WTC11 (cell line): ENCODE measurements around the gene USP8.

ENCODE experiments used
- CTCF ChIP-seq: fragments of 200-600 bp; IDR thresholded peaks from 2 replicates; pipeline ENCODE4 v1.8.0; 2022; ENCODE audit warnings: antibody characterized with exemption
- ETV6 ChIP-seq: sonication (generic); formaldehyde crosslinking; IDR thresholded peaks from 2 replicates; pipeline ENCODE4 v1.8.1; 2022; ENCODE audit warnings: mild to moderate bottlenecking, missing genetic modification reagents
- NR2C2 ChIP-seq: sonication (generic); formaldehyde crosslinking; IDR thresholded peaks from 2 replicates; pipeline ENCODE4 v1.8.0; 2022; ENCODE audit warnings: mild to moderate bottlenecking, missing genetic modification reagents
- PREB ChIP-seq: sonication (generic); formaldehyde crosslinking; IDR thresholded peaks from 2 replicates; pipeline ENCODE4 v1.8.1; 2022; ENCODE audit warnings: mild to moderate bottlenecking, missing genetic modification reagents, moderate library complexity, borderline replicate concordance
- TEAD4 ChIP-seq: sonication (generic); formaldehyde crosslinking; IDR thresholded peaks from 2 replicates; pipeline ENCODE4 v1.8.0; 2022; ENCODE audit warnings: mild to moderate bottlenecking, missing genetic modification reagents
- TP53 ChIP-seq: sonication (generic); formaldehyde crosslinking; IDR thresholded peaks from 2 replicates; pipeline ENCODE4 v1.8.1; 2023; ENCODE audit warnings: mild to moderate bottlenecking, missing genetic modification reagents
- ZNF121 ChIP-seq: sonication (generic); formaldehyde crosslinking; IDR thresholded peaks from 2 replicates; pipeline ENCODE4 v1.8.0; 2023; ENCODE audit warnings: missing genetic modification reagents
- ZNF138 ChIP-seq: sonication (generic); formaldehyde crosslinking; conservative IDR thresholded peaks from 2 replicates; pipeline ENCODE4 v1.8.1; 2022; ENCODE audit warnings: mild to moderate bottlenecking, moderate library complexity, missing genetic modification reagents
- TF ChIP-seq, protein P1 (sequence below): sonication (generic); formaldehyde crosslinking; IDR thresholded peaks from 2 replicates; pipeline ENCODE4 v1.8.0; 2022; ENCODE audit warnings: missing genetic modification reagents

DNA sequence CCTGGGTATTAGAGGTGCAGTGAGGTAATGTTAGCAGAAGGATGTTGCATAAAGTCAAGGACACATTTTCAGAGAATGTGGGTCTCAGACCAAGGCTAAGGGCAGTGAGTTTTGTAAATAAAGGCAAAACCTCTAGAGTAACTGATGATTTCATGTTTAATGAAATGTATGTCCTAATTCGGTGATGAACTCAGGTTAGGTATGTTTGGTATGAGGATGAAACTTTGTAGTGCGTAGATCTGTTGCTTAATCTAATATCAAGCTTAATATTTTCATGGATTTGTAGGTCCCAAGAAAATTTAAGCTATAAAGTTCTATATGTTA lies 118.6 kb downstream of the USP8 start:
- no peak for TF ChIP-seq TEAD4 (CRISPR knock-in tag)
- TF ChIP-seq CTCF, result no peak
- TF ChIP-seq PREB (CRISPR knock-in tag), result no peak
- TF ChIP-seq ZNF121, result no peak
- TF ChIP-seq NR2C2 (CRISPR knock-in tag), result no peak
- TF ChIP-seq, protein P1, sequence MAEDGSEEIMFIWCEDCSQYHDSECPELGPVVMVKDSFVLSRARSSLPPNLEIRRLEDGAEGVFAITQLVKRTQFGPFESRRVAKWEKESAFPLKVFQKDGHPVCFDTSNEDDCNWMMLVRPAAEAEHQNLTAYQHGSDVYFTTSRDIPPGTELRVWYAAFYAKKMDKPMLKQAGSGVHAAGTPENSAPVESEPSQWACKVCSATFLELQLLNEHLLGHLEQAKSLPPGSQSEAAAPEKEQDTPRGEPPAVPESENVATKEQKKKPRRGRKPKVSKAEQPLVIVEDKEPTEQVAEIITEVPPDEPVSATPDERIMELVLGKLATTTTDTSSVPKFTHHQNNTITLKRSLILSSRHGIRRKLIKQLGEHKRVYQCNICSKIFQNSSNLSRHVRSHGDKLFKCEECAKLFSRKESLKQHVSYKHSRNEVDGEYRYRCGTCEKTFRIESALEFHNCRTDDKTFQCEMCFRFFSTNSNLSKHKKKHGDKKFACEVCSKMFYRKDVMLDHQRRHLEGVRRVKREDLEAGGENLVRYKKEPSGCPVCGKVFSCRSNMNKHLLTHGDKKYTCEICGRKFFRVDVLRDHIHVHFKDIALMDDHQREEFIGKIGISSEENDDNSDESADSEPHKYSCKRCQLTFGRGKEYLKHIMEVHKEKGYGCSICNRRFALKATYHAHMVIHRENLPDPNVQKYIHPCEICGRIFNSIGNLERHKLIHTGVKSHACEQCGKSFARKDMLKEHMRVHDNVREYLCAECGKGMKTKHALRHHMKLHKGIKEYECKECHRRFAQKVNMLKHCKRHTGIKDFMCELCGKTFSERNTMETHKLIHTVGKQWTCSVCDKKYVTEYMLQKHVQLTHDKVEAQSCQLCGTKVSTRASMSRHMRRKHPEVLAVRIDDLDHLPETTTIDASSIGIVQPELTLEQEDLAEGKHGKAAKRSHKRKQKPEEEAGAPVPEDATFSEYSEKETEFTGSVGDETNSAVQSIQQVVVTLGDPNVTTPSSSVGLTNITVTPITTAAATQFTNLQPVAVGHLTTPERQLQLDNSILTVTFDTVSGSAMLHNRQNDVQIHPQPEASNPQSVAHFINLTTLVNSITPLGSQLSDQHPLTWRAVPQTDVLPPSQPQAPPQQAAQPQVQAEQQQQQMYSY (CRISPR knock-in tag), result no peak
- no peak for TF ChIP-seq TP53
- no peak for TF ChIP-seq ETV6
- no peak for TF ChIP-seq ZNF138
